Loucy (cell line): ENCODE measurements around the gene IGFBP5.
A peak's percentile ranks its signal among the peaks of the same experiment; 100 is the strongest.

Experiments
- H2AFZ ChIP-seq: fragments of 200-600 bp; sonication (generic); 2 replicates; pipeline ENCODE4 v1.6.0; 2016; ENCODE audit warnings: antibody characterized with exemption, mild to moderate bottlenecking, low read length, moderate library complexity
- H3F3A ChIP-seq: fragments of 200-600 bp; 2 replicates; pipeline ENCODE4 v1.6.0; 2016; ENCODE audit warnings: antibody characterized with exemption, low read depth, mild to moderate bottlenecking
- H3K27me3 ChIP-seq: fragments of 200-600 bp; sonication (generic); 2 replicates; pipeline ENCODE4 v1.6.1; 2014; ENCODE audit warnings: low read length, mild to moderate bottlenecking; ENCODE audit not compliant: insufficient read depth, poor library complexity, severe bottlenecking
- H3K36me3 ChIP-seq: fragments of 200-600 bp; sonication (generic); 2 replicates; pipeline ENCODE4 v1.6.1; 2016; ENCODE audit warnings: low read length; ENCODE audit not compliant: insufficient read depth
- H3K4me1 ChIP-seq: fragments of 200-600 bp; sonication (generic); 2 replicates; pipeline ENCODE4 v1.5.1; 2014; ENCODE audit warnings: low read length, mild to moderate bottlenecking; ENCODE audit not compliant: insufficient read depth, poor library complexity, severe bottlenecking
- H3K4me2 ChIP-seq: fragments of 200-600 bp; sonication (generic); 2 replicates; pipeline ENCODE4 v1.6.0; 2014; ENCODE audit warnings: antibody characterized with exemption, low read length, low read depth, mild to moderate bottlenecking; ENCODE audit not compliant: poor library complexity, severe bottlenecking
- H3K4me3 ChIP-seq: fragments of 200-600 bp; sonication (generic); 2 replicates; pipeline ENCODE4 v1.5.1; 2014; ENCODE audit warnings: low read length, mild to moderate bottlenecking, mixed read lengths; ENCODE audit not compliant: poor library complexity, severe bottlenecking
- H3K79me2 ChIP-seq: fragments of 200-600 bp; sonication (generic); 2 replicates; pipeline ENCODE4 v1.6.1; 2014; ENCODE audit warnings: low read length; ENCODE audit not compliant: insufficient read depth
- H3K9ac ChIP-seq: fragments of 200-600 bp; sonication (generic); 2 replicates; pipeline ENCODE4 v1.6.0; 2014; ENCODE audit warnings: mild to moderate bottlenecking, low read depth, low read length, moderate library complexity; ENCODE audit not compliant: poor library complexity, severe bottlenecking
- H3K9me2 ChIP-seq: fragments of 200-600 bp; sonication (generic); replicated peaks from 2 replicates; pipeline ENCODE4 v1.6.1; 2016; ENCODE audit warnings: low read depth, low read length, mixed read lengths
- H3K9me3 ChIP-seq: fragments of 200-600 bp; sonication (generic); 2 replicates; pipeline ENCODE4 v1.6.1; 2014; ENCODE audit warnings: mild to moderate bottlenecking, antibody characterized with exemption, low read length, low read depth; ENCODE audit not compliant: insufficient read depth
- H4K20me1 ChIP-seq: fragments of 200-600 bp; sonication (generic); 2 replicates; pipeline ENCODE4 v1.6.0; 2014; ENCODE audit warnings: antibody characterized with exemption, low read length, mild to moderate bottlenecking; ENCODE audit not compliant: insufficient read depth, poor library complexity, severe bottlenecking
- CTCF ChIP-seq: fragments of 200-600 bp; sonication (generic); conservative IDR thresholded peaks from 2 replicates; pipeline ENCODE4 v1.5.1; 2014; ENCODE audit warnings: mild to moderate bottlenecking, antibody characterized with exemption, low read length
- EZH2phosphoT487 ChIP-seq: fragments of 200-600 bp; IDR thresholded peaks from 2 replicates; pipeline ENCODE4 v1.6.1; 2018; ENCODE audit warnings: antibody characterized with exemption, mild to moderate bottlenecking, moderate library complexity, borderline replicate concordance

Gene IGFBP5

GRCh38 chr2:216695401-216695821, at the start of gene IGFBP5:
Gene IGFBP5 (minus strand): TSS chr2:216695549. CDS start chr2:216694775, 774 bp downstream.
- Histone ChIP-seq H3K9me3 (no peaks in the 10 kb centered on the region), H3K4me1 (peaks cover 39% of the 10 kb centered on the region), H3K9ac (peak within 1 kb of the TSS; percentile 45), H3K4me2 (peak within 1 kb of the TSS; percentile 89), H3K27me3 (peaks cover 9% of the 10 kb centered on the region), H3F3A (peaks cover 3% of the 10 kb centered on the region; the same call in 1 of the 2 replicates), H3K9me2 (no peaks in the 10 kb centered on the region), H3K36me3 (no peaks in the 10 kb centered on the region), H3K4me3 (peak within 1 kb of the TSS; percentile 87), H3K79me2 (no peaks in the 10 kb centered on the region), H4K20me1 (no peaks in the 10 kb centered on the region), H2AFZ (peak within 1 kb of the TSS; percentile 97)
- TF ChIP-seq CTCF (peak; percentile 20; the same call in 1 of the 2 replicates), EZH2phosphoT487 (no peak)

GRCh38 chr2:216743781-216744180, 48.4 kb upstream of the IGFBP5 start:
- Histone ChIP-seq H3K9me3 (no peaks in the 10 kb centered on the region), H3K4me1 (no peaks in the 10 kb centered on the region)
- no peak for TF ChIP-seq EZH2phosphoT487
- TF ChIP-seq CTCF: no peak

GRCh38 chr2:216742411-216742810, 47.1 kb upstream of the IGFBP5 start:
- Histone ChIP-seq H4K20me1 (no peaks in the 10 kb centered on the region), H3K9me3 (no peaks in the 10 kb centered on the region), H3K27me3 (no peaks in the 10 kb centered on the region), H3K9ac (no peak overlapping the region), H3F3A (no peaks in the 10 kb centered on the region), H2AFZ (no peak overlapping the region), H3K36me3 (no peaks in the 10 kb centered on the region), H3K79me2 (no peaks in the 10 kb centered on the region), H3K4me3 (no peak overlapping the region), H3K4me1 (no peaks in the 10 kb centered on the region), H3K4me2 (no peak overlapping the region), H3K9me2 (no peaks in the 10 kb centered on the region)
- TF ChIP-seq EZH2phosphoT487 (no peak), CTCF (no peak)

More at GRCh38 chr2:216743781-216744180, 48.4 kb upstream of the IGFBP5 start:
- H3K4me2 ChIP-seq: no peak overlapping the region
- no peaks in the 10 kb centered on the region for H3K36me3 ChIP-seq
- no peaks in the 10 kb centered on the region for H3K9me2 ChIP-seq
- H3K9ac ChIP-seq: no peak overlapping the region
- H3K4me3 ChIP-seq: no peak overlapping the region
- no peaks in the 10 kb centered on the region for H3F3A ChIP-seq
- H4K20me1 ChIP-seq: no peaks in the 10 kb centered on the region
- H3K79me2 ChIP-seq: no peaks in the 10 kb centered on the region
- H3K27me3 ChIP-seq: no peaks in the 10 kb centered on the region
- H2AFZ ChIP-seq: no peak overlapping the region
